ENCODE results near the gene MAD2L1BP.

- TF ChIP-seq, protein P1, sequence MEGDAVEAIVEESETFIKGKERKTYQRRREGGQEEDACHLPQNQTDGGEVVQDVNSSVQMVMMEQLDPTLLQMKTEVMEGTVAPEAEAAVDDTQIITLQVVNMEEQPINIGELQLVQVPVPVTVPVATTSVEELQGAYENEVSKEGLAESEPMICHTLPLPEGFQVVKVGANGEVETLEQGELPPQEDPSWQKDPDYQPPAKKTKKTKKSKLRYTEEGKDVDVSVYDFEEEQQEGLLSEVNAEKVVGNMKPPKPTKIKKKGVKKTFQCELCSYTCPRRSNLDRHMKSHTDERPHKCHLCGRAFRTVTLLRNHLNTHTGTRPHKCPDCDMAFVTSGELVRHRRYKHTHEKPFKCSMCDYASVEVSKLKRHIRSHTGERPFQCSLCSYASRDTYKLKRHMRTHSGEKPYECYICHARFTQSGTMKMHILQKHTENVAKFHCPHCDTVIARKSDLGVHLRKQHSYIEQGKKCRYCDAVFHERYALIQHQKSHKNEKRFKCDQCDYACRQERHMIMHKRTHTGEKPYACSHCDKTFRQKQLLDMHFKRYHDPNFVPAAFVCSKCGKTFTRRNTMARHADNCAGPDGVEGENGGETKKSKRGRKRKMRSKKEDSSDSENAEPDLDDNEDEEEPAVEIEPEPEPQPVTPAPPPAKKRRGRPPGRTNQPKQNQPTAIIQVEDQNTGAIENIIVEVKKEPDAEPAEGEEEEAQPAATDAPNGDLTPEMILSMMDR (conservative IDR thresholded peaks at IDR 0.05; ENCODE audit: low read depth, low read length): no peak
- TF ChIP-seq POLR2A (IDR thresholded peaks at IDR 0.05; ENCODE audit: low read depth, low read length) (no peak), USF2 (IDR thresholded peaks at IDR 0.05; ENCODE audit: low read depth, low read length) (no peak), FOS (IDR thresholded peaks at IDR 0.05; ENCODE audit: low read depth, low read length) (no peak), RFX5 (IDR thresholded peaks at IDR 0.05; ENCODE audit: low read depth, low read length) (no peak), ELK1 (IDR thresholded peaks at IDR 0.05; ENCODE audit: borderline replicate concordance, low read depth, low read length) (no peak), BHLHE40 (IDR thresholded peaks at IDR 0.05; ENCODE audit: low read depth, low read length) (no peak), MXI1 (IDR thresholded peaks at IDR 0.05; ENCODE audit: borderline replicate concordance, low read depth, low read length) (no peak), SMC3 (IDR thresholded peaks at IDR 0.05; ENCODE audit: low read depth, low read length) (no peak), RAD21 (IDR thresholded peaks at IDR 0.05; ENCODE audit: low read length) (no peak), NFE2L2 (IDR thresholded peaks at IDR 0.05; ENCODE audit: low read depth, low read length) (no peak), CHD1 (IDR thresholded peaks at IDR 0.05; ENCODE audit: low read depth, low read length) (no peak)
Observed at GRCh38 chr6:43621078-43621835, 14.4 kb upstream of the MAD2L1BP start.

Measured in IMR-90 (cell line).